ENCODE measurements around the gene PERM1. TPM values are rescaled to one million over a fixed set of nuclear protein-coding genes. Genes with fewer than 3 reads are reported as not detected.

PERM1 gene
- total and polyA plus RNA-seq, 4 donors, result under 0.01 to 0.06 TPM; not detected in 2

GRCh38 chr1:932776-933602 is 48.9 kb downstream of the PERM1 start:
- peaks cover 0 to 4% (median 0%) of the 10 kb centered on the region in 4 donors for H3K27me3 ChIP-seq (ENCODE audit: control insufficient read depth in 4 of 4, insufficient read depth in 4 of 4, low read length in 3 of 4)

More at GRCh38 chr1:932776-933602, 48.9 kb downstream of the PERM1 start:
- H3K4me3 ChIP-seq (ENCODE audit: low read depth in 1 of 3, low read length in 3 of 3), result no peak overlapping the region
- H3K36me3 ChIP-seq (ENCODE audit: control insufficient read depth in 4 of 4, insufficient read depth in 3 of 4, low read depth in 1 of 4, low read length in 3 of 4), result no peaks in the 10 kb centered on the region
- no peak overlapping the region for H3K27ac ChIP-seq (ENCODE audit: low read depth in 1 of 2, low read length in 2 of 2)
- DNase-seq (ENCODE audit: low spot score), result no peak
- no peaks in the 10 kb centered on the region for H3K9me3 ChIP-seq (ENCODE audit: control insufficient read depth in 4 of 4, low read length in 3 of 4)
- TF ChIP-seq JUND (IDR thresholded peaks at IDR 0.05) (no peak), FOXA2 (IDR thresholded peaks at IDR 0.05) (no peak), EGR1 (IDR thresholded peaks at IDR 0.05; ENCODE audit: low read depth in 2 of 2) (no peak), SP1 (IDR thresholded peaks at IDR 0.05) (no peak), GABPA (IDR thresholded peaks at IDR 0.05 in 1 of 2, conservative IDR thresholded peaks at IDR 0.05 in 1 of 2) (no peak), MAX (IDR thresholded peaks at IDR 0.05) (no peak), ATF3 (IDR thresholded peaks at IDR 0.05) (no peak), TAF1 (conservative IDR thresholded peaks at IDR 0.05) (no peak), NR2F2 (IDR thresholded peaks at IDR 0.05) (no peak), YY1 (IDR thresholded peaks at IDR 0.05) (no peak), REST (IDR thresholded peaks at IDR 0.05) (no peak), HNF4A (conservative IDR thresholded peaks at IDR 0.05) (no peak), ZBTB33 (IDR thresholded peaks at IDR 0.05) (no peak), CTCF (IDR thresholded peaks at IDR 0.05; ENCODE audit: low read depth, low read length, missing input control) (no peak), RXRA (IDR thresholded peaks at IDR 0.05) (no peak), RAD21 (IDR thresholded peaks at IDR 0.05) (no peak), FOXA1 (IDR thresholded peaks at IDR 0.05) (no peak), HNF4G (IDR thresholded peaks at IDR 0.05) (no peak)
- peaks cover 0 to 23% (median 8%) of the 10 kb centered on the region in 4 donors for H3K4me1 ChIP-seq (ENCODE audit: control insufficient read depth in 4 of 4, insufficient read depth in 4 of 4, low read length in 3 of 4)
- 76% methylated on average over 25 of the region's 25 CpGs for WGBS
- H3K9ac ChIP-seq (ENCODE audit: low read depth in 1 of 2, low read length in 2 of 2), result no peak overlapping the region

All from liver (tissue), 9 donors.